ENCODE measurements around the gene C4B.
"Not testable (repeated sequence)": the region's sequence is repeated elsewhere in the genome, so short reads cannot be mapped to it uniquely, and the experiment has no call there.

The C4B gene

DNA sequence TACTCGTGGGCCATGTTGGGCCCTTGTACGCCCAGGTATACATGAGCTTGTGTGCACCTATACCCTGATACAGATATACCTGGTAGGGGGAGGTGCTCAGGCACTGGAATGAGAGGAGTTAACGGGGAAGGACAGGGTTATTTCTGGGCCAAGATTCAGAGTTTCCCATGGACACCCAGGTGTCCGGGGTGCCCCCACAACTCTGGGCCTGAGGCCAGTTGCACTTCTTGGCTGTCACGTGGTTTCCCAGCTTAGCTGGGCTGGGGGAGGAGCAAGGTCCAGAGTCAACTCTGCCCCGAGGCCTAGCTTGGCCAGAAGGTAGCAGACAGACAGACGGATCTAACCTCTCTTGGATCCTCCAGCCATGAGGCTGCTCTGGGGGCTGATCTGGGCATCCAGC lies 32.9 kb upstream of the C4B start, which contains the start of gene C4A:
C4A (plus strand) TSS at position 314 of the 400 bp plus-strand sequence; CDS start at position 365, 51 bp downstream.
- not testable (repeated sequence) for DNase-seq (ENCODE audit: low read depth)

- DNase-seq (ENCODE audit: low read depth), result not testable (repeated sequence)
Observed at GRCh38 chr6:31989363-31989762, 25.2 kb upstream of the C4B start.

GRCh38 chr6:31994421-31994820 lies 20.2 kb upstream of the C4B start:
- DNase-seq (ENCODE audit: low read depth), result not testable (repeated sequence)

DNA sequence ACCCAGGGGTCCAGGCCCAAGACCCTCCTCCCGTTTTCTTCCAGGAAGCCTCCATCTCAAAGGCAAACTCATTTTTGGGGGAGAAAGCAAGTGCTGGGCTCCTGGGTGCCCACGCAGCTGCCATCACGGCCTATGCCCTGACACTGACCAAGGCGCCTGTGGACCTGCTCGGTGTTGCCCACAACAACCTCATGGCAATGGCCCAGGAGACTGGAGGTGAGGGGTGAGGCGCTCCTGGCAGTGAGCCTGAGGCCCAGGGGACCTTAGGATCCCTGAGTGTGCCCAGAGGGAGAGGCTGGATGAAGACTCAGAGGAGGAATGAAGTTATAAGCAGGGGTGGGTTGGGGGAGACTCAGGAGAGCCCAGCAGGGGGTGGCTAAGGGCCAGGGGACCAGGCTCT lies 18.2 kb upstream of the C4B start:
- not testable (repeated sequence) for DNase-seq (ENCODE audit: low read depth)

DNA sequence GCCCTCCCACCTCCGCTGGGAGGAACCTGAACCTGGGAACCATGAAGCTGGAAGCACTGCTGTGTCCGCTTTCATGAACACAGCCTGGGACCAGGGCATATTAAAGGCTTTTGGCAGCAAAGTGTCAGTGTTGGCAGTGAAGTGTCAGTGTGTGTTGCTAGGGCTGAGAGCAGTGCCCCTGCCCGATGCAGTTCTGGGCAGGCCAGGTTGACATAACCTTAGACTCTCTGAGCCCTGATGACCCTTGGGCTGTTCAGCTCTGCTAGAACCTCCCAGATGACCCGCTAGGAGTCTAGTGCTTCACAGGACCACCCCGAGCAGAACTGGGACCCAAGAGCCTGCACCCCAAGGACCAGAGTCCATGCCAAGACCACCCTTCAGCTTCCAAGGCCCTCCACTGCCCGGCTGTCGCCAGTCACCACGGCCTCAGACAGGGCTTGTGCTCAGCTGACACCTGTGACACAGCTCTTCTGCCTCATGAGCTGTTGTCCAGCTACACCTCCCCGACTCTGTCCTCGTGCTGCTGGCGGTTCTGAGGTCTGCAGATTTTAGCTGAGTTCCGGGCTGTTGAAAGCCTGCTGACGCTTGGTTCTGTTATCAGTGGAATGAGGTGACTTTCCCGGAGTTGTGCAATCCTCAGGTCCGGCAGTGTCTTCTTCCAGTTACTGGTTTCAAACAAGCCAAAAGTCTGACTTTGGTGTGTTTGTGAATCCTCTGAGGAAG lies 11.9 kb upstream of the C4B start:
- not testable (repeated sequence) for DNase-seq (ENCODE audit: low read depth)

GRCh38 chr6:32003301-32003700 lies 11.3 kb upstream of the C4B start:
- DNase-seq (ENCODE audit: low read depth), result not testable (repeated sequence)

DNA sequence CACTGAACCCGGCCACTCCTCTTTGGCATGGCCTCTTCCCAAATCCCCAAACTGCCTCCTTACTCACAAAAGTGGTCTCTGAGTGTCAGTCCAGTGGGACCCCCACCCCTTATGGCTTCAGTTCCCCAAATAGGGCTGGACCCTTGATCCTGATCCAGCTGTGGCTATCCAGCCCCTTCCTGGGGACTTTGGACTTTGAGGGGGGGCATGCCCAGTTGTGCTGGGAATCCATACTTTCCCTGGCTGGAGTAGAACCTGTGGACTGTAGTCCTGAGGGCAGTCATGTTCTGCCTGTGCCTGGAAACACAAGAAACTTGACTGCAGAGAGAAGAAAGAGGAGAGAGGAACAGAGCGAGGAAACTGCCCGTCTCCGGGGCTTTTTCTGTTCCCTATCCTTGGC lies 10.2 kb upstream of the C4B start:
- not testable (repeated sequence) for DNase-seq (ENCODE audit: low read depth)

GRCh38 chr6:32004864-32005537 lies 9.6 kb upstream of the C4B start:
- not testable (repeated sequence) for DNase-seq (ENCODE audit: low read depth)

- not testable (repeated sequence) for DNase-seq (ENCODE audit: low read depth)
Observed at GRCh38 chr6:32005538-32005880, 9.1 kb upstream of the C4B start.

DNA sequence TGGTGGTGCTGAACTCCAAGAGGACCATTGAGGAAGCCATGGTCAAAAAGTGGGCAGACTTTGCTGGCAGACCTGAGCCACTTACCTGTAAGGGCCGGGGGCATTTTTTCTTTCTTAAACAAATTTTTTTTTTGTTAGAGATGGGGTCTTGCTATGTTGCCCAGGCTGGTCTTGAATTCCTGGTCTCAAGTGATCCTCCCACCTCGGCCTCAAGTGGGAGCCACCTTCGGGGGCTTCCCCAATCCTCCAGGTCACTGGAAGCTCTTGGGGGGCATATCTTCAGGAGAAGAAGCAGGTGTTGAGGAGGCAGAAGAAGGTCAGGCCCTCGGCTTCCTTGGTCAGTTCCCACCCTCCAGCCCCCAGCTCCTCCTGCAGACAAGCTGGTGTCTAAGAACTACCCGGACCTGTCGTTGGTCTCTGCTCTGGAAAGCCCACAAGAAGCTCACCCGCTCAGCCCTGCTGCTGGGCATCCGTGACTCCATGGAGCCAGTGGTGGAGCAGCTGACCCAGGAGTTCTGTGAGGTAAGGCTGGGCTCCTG lies 8.5 kb upstream of the C4B start:
- DNase-seq (ENCODE audit: low read depth), result not testable (repeated sequence)

DNA sequence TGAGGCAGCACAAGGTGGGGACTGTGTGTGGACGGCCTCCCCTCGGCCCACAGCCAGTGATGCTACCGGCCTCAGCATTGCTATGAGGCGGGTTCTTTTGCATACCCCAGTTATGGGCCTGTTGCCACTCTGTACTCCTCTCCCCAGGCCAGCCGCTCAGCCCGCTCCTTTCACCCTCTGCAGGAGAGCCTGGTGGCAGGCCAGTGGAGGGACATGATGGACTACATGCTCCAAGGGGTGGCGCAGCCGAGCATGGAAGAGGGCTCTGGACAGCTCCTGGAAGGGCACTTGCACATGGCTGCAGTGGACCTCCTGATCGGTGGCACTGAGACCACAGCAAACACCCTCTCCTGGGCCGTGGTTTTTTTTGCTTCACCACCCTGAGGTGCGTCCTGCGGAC lies 7.5 kb upstream of the C4B start:
- not testable (repeated sequence) for DNase-seq (ENCODE audit: low read depth)

GRCh38 chr6:32008037-32008436 lies 6.6 kb upstream of the C4B start:
- not testable (repeated sequence) for DNase-seq (ENCODE audit: low read depth)

DNA sequence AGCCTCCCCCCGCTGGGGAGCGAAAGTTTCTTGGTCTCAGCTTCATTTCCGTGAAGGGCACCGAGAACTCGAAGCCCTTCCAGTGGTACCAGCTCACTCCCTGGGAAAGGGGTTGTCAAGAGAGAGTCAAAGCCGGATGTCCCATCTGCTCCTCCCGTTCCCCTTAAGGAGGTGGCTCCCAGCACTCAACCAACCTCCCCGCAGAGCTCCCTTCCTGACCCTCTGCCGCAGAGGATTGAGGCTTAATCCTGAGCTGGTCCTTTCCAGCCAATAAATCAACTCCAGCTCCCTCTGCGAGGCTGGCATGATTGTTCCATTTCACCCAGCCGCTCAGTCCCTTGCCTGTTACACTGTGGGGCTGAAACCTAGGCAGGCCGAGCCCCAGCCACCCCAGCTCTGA lies 6.0 kb upstream of the C4B start:
- not testable (repeated sequence) for DNase-seq (ENCODE audit: low read depth)

DNA sequence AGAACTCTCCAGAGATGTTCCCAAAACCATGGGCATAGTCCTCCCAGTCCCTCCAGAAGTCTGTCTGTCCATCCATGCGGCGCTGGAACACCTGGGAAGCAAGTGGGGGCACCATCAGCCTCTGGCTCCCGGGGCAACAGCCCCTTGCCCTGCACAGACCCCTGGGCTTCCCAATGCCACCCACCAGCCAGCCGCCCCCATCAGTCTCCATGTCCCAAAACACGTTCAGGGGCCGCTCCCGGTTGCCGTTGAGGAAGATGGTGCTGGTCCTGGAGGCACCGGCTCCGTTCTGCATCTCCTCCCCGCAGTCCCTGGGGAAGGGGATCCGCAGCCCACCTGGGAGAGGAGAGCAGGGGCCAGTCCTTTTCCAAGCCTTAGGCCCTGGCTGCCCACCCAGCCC lies 5.1 kb upstream of the C4B start:
- DNase-seq (ENCODE audit: low read depth), result not testable (repeated sequence)

DNA sequence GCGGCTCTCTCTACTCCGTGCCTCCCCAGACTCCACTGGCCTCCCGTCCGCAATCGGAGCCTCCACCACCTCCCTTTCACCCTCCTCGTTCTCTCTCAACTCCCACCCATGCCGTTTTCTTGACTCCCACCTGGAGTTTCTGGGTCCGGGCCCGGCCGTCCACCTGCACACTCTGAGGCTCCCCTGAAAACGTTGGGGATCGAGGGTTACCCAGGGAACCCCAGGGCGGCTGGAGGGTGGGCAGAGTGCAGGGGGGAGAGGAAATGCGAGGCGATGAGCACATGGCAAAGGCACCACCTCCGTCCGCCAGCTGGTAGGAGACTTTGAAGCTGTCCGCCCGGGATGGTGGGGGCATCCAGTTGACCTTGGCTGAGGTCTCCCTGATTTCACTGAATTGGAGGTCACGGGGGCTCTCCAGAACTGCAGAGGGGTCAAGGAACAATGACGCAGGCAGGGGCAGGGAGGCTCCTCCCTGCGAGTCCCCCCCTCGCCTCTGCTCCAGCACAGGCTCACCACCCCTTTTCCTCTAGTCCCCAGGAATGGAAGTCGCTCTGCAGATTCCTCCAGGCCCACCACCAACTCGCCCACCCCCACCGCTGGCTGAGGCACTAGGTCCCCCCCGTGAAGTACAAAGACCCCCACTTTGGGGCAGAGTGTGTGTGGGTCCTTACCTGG lies 3.6 kb upstream of the C4B start:
- not testable (repeated sequence) for DNase-seq (ENCODE audit: low read depth)

- not testable (repeated sequence) for DNase-seq (ENCODE audit: low read depth)
Observed at GRCh38 chr6:32012941-32013617, 1.5 kb upstream of the C4B start.

GRCh38 chr6:32013738-32014137 lies 857 bp upstream of the C4B start:
- DNase-seq (ENCODE audit: low read depth), result not testable (repeated sequence)

GRCh38 chr6:32022100-32022499 lies 7.5 kb downstream of the C4B start:
- not testable (repeated sequence) for DNase-seq (ENCODE audit: low read depth)

- DNase-seq (ENCODE audit: low read depth), result not testable (repeated sequence)
Observed at GRCh38 chr6:32028631-32029030, 14.0 kb downstream of the C4B start.

DNA sequence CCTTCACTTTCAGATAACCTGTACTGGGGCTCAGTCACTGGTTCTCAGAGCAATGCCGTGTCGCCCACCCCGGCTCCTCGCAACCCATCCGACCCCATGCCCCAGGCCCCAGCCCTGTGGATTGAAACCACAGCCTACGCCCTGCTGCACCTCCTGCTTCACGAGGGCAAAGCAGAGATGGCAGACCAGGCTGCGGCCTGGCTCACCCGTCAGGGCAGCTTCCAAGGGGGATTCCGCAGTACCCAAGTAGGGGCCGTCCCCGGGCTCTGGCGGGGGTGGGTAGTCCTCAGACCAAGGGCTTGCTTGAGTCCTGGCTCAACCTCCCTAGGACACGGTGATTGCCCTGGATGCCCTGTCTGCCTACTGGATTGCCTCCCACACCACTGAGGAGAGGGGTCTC lies 15.0 kb downstream of the C4B start:
- DNase-seq (ENCODE audit: low read depth), result not testable (repeated sequence)

GRCh38 chr6:32035283-32036013 lies 20.9 kb downstream of the C4B start:
- DNase-seq (ENCODE audit: low read depth), result not testable (repeated sequence)
